ENCODE data around the gene GLRX5. TPM values are rescaled to one million over a fixed set of nuclear protein-coding genes. Genes with fewer than 3 reads are reported as not detected.
A peak's percentile ranks its signal among the peaks of the same experiment; 100 is the strongest.

GLRX5 gene
- total RNA-seq, 4 donors from 2014 or later, result 28.0 to 83.2 (median 74.0) TPM

DNA sequence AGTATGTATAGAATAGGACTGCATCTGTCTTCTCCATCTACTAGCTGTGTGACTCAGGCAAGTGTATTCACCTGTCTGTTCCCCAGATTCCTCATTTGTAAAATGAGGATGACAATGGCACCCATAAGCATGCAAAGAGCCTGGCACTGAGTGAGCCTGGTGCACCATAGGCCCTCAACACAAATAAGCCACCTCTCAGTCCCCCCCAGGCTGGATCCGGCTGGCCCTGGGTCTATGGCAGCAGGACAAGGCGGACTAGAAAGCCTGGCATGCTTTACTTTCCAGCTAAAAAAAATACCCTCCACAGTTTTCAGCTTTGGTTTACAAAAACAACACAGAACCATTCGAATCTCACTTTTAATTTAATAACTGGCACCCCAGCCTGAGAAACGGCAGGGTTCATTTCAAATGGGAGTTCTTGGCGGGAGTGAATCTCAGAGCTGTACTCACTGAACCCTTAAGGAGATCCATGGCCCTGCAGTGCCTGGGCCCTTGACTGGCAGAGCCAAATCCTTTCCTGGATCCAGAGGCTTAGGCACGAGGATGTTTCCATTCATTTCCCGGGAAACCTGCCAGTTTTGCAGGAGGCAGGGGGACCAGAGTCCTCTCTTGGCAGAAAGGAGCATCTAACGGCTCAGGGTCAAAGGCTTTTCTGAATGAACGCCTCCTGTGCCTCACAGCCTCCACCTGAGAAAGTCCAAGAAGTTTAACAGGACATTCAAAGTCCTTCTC is 36.1 kb upstream of the GLRX5 start:
- intact Hi-C loops (cut with DNase I; ENCODE audit: low total_unique reads), result no loop called here
- in situ Hi-C loops (cut with MboI; ENCODE audit: low sequenced_read_pairs in 4 of 4), result no loop called here
- DNase-seq (no peak), ATAC-seq (no peak)
- Histone ChIP-seq H3K4me3 (no peak overlapping the region), H3K36me3 (no peaks in the 10 kb centered on the region), H3K9me3 (no peaks in the 10 kb centered on the region), H3K27me3 (no peaks in the 10 kb centered on the region), H3K27ac (peak overlapping the region in 1 of 4 donors; percentile 40), H3K4me1 (peaks cover 34 to 40% of the 10 kb centered on the region in 2 donors)
- TF ChIP-seq, protein P1, sequence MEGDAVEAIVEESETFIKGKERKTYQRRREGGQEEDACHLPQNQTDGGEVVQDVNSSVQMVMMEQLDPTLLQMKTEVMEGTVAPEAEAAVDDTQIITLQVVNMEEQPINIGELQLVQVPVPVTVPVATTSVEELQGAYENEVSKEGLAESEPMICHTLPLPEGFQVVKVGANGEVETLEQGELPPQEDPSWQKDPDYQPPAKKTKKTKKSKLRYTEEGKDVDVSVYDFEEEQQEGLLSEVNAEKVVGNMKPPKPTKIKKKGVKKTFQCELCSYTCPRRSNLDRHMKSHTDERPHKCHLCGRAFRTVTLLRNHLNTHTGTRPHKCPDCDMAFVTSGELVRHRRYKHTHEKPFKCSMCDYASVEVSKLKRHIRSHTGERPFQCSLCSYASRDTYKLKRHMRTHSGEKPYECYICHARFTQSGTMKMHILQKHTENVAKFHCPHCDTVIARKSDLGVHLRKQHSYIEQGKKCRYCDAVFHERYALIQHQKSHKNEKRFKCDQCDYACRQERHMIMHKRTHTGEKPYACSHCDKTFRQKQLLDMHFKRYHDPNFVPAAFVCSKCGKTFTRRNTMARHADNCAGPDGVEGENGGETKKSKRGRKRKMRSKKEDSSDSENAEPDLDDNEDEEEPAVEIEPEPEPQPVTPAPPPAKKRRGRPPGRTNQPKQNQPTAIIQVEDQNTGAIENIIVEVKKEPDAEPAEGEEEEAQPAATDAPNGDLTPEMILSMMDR (IDR thresholded peaks at IDR 0.05 in 4 of 5, conservative IDR thresholded peaks at IDR 0.05 in 1 of 5), result no peak
- no peak for TF ChIP-seq POLR2A (IDR thresholded peaks at IDR 0.05)

DNA sequence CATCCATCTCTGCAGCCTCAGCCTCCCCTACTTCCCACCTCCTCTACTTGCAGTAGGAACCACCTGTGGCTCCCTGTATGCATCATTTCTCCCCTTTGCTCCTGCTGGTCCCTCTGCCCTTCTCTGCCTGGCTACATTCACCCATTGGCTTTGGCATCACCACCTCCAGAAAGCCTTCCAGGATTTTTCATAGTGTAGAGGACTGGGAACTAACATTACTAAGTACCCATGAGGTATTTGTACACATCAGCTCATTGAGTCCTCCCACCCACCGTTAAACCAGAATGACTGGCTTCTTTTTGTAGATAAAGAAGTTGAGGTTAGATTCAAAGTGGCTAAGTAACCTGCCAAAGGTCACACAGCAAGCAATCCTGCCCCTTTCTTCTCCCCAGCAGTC is 35.5 kb upstream of the GLRX5 start:
- Histone ChIP-seq H3K27me3 (no peaks in the 10 kb centered on the region), H3K9me3 (no peaks in the 10 kb centered on the region), H3K4me1 (peaks cover 34 to 43% of the 10 kb centered on the region in 2 donors), H3K4me3 (no peak overlapping the region), H3K36me3 (no peaks in the 10 kb centered on the region), H3K27ac (peak overlapping the region in 1 of 4 donors; percentile 59)
- in situ Hi-C loops (cut with MboI; ENCODE audit: low sequenced_read_pairs in 4 of 4), result no loop called here
- no peak for ATAC-seq
- no peak for DNase-seq
- TF ChIP-seq, protein P1 (IDR thresholded peaks at IDR 0.05 in 4 of 5, conservative IDR thresholded peaks at IDR 0.05 in 1 of 5), result no peak
- no peak for TF ChIP-seq POLR2A (IDR thresholded peaks at IDR 0.05)
- intact Hi-C loops (cut with DNase I; ENCODE audit: low total_unique reads), result no loop called here

DNA sequence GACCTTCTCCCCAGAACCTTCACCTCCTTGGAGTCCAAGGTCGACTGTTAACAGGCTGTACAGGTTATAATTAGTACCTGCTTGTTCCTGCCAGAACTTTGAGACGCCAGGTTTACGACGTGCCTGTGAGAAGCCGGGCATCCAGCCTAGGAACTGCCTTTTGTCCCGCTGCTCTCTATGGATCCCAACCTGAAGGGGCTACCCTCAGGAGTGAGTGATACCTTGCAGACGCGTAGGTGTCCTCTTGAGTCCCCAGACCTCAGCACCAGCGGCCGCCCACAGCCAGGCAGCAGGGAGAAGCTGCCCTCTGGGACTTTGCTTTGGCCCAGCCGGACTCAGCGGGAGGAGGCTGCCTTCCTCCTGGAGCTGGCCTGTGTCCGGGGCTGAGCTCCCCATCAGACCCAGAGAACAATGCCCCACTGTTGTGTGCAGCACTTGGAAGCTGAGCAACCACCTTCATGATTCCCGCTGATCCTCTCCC is 34.6 kb upstream of the GLRX5 start:
- no peaks in the 10 kb centered on the region for H3K36me3 ChIP-seq
- H3K27ac ChIP-seq, result peak overlapping the region in 3 of 4 donors; percentile 36 to 59 (median 48)
- no peak for TF ChIP-seq POLR2A (IDR thresholded peaks at IDR 0.05)
- TF ChIP-seq, protein P1 (IDR thresholded peaks at IDR 0.05 in 4 of 5, conservative IDR thresholded peaks at IDR 0.05 in 1 of 5), result no peak
- in situ Hi-C loops (cut with MboI; ENCODE audit: low sequenced_read_pairs in 4 of 4), result no loop called here
- ATAC-seq (peak; percentile 50 to 78), DNase-seq (peak in 1 of 2 donors; percentile 60)
- intact Hi-C loops (cut with DNase I; ENCODE audit: low total_unique reads), result no loop called here
- no peaks in the 10 kb centered on the region for H3K9me3 ChIP-seq
- H3K4me3 ChIP-seq, result no peak overlapping the region
- peaks cover 34 to 52% of the 10 kb centered on the region in 2 donors for H3K4me1 ChIP-seq
- no peaks in the 10 kb centered on the region for H3K27me3 ChIP-seq

DNA sequence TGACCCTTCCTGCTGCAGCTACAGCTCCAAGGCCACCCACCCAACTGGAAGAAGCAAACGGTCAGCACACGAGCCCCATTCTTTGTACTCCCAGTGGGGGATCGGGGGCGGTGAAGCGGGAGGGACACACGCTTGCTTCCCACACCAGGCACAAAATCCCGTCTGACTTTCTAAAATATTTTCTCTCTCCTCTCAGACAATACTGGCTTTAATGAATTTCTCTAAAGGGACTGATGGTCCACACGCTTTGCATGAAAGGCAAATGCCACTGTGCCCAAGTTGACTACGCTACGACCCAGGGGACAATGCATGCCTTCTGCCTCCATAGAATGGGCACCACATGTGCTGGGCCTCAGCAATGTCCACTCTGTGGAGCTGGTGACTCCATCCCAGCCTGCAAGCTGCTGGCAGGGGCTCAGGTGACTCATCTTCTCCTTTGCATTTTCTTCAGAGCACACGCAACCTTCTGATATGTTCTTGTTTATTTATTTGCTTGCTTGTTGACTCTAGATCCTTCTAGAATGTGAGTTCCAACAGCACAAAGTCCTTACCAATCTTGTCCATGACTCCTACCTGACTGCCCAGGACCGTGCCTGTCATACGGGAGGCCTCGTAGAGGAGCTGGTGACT is 34.0 kb upstream of the GLRX5 start:
- H3K4me1 ChIP-seq, result peaks cover 34 to 56% of the 10 kb centered on the region in 2 donors
- H3K9me3 ChIP-seq, result no peaks in the 10 kb centered on the region
- H3K27me3 ChIP-seq, result no peaks in the 10 kb centered on the region
- no peak overlapping the region for H3K4me3 ChIP-seq
- peak overlapping the region; percentile 2 to 71 (median 28) for H3K27ac ChIP-seq
- intact Hi-C loops (cut with DNase I; ENCODE audit: low total_unique reads) (no loop called here), in situ Hi-C loops (cut with MboI; ENCODE audit: low sequenced_read_pairs in 4 of 4) (no loop called here)
- TF ChIP-seq, protein P1 (IDR thresholded peaks at IDR 0.05 in 4 of 5, conservative IDR thresholded peaks at IDR 0.05 in 1 of 5), result no peak
- no peak for TF ChIP-seq POLR2A (IDR thresholded peaks at IDR 0.05)
- DNase-seq (peak; percentile 63 to 67), ATAC-seq (peak; percentile 59 to 81)
- no peaks in the 10 kb centered on the region for H3K36me3 ChIP-seq

Measured in gastrocnemius medialis (tissue), 4 donors.